Middle frontal gyrus (tissue), 1 donor: ENCODE data around the gene SH3TC2.

Experiments used
- DNase-seq: peaks from one replicate; pipeline ENCODE4 v3.0.0-alpha.2; 2015; ENCODE audit warnings: low spot score; ENCODE audit errors: extremely low spot score

Gene SH3TC2

GRCh38 chr5:149002053-149002452 lies 60.8 kb downstream of the SH3TC2 start:
- no peak for DNase-seq

GRCh38 chr5:149001162-149001561 lies 61.7 kb downstream of the SH3TC2 start:
- no peak for DNase-seq

GRCh38 chr5:148999741-149000140 lies 63.1 kb downstream of the SH3TC2 start:
- DNase-seq: no peak

GRCh38 chr5:148998174-148998797 lies 64.6 kb downstream of the SH3TC2 start:
- DNase-seq: no peak

GRCh38 chr5:148996270-148996669 lies 66.6 kb downstream of the SH3TC2 start:
- no peak for DNase-seq

- no peak for DNase-seq
Measured at GRCh38 chr5:148995791-148996190, 67.1 kb downstream of the SH3TC2 start.

GRCh38 chr5:148993283-148993936 lies 69.5 kb downstream of the SH3TC2 start:
- no peak for DNase-seq

- DNase-seq: no peak
Measured at GRCh38 chr5:148992265-148992664, 70.6 kb downstream of the SH3TC2 start.

GRCh38 chr5:148991566-148991965 lies 71.3 kb downstream of the SH3TC2 start:
- DNase-seq: no peak

- DNase-seq: no peak
Measured at GRCh38 chr5:148990817-148991216, 72.0 kb downstream of the SH3TC2 start.

- DNase-seq: no peak
Measured at GRCh38 chr5:148989567-148989966, 73.3 kb downstream of the SH3TC2 start.

GRCh38 chr5:148988328-148988727 lies 74.5 kb downstream of the SH3TC2 start:
- DNase-seq: no peak

GRCh38 chr5:148986636-148987035 lies 76.2 kb downstream of the SH3TC2 start:
- no peak for DNase-seq

- DNase-seq: no peak
Measured at GRCh38 chr5:148984345-148984744, 78.5 kb downstream of the SH3TC2 start.

- DNase-seq: no peak
Measured at GRCh38 chr5:148981353-148981752, 81.5 kb downstream of the SH3TC2 start.

- no peak for DNase-seq
Measured at GRCh38 chr5:148980731-148981130, 82.1 kb downstream of the SH3TC2 start.

- no peak for DNase-seq
Measured at GRCh38 chr5:148979083-148979723, 83.7 kb downstream of the SH3TC2 start.

- no peak for DNase-seq
Measured at GRCh38 chr5:148978370-148979082, 84.3 kb downstream of the SH3TC2 start.

- DNase-seq: no peak
Measured at GRCh38 chr5:148976569-148977381, 86.1 kb downstream of the SH3TC2 start.

- DNase-seq: no peak
Measured at GRCh38 chr5:148974642-148975327, 88.1 kb downstream of the SH3TC2 start.

GRCh38 chr5:148973455-148973854 lies 89.4 kb downstream of the SH3TC2 start:
- no peak for DNase-seq
